Measurements from ENCODE around the gene ARHGAP29. TPM values are rescaled to one million over a fixed set of nuclear protein-coding genes. Genes with fewer than 3 reads are reported as not detected.

The ARHGAP29 gene
- polyA plus RNA-seq, 3 donors, result 0.69 to 0.98 (median 0.81) TPM

DNA sequence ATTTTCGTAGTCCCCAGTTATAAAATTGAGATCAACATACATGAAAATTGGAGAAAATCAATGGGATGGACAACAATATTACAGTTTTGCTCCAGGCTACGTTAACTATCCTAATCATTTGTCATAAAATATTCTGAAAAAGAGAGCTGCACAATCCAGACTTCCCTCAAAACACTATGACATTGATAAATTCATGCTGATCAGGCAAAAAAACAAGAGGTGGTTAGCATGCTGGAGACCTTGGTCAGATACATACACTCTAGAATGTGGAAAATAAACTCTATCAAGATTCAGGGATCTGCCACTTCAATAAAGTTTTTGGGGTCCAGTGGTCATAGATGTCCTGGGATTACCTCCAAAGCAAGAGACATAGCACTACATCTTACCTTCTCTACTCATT lies 32.5 kb upstream of the ARHGAP29 start:
- H3K79me2 ChIP-seq (ENCODE audit: insufficient read depth, low read length), result no peaks in the 10 kb centered on the region
- H3K27me3 ChIP-seq (ENCODE audit: control insufficient read depth in 2 of 2, insufficient read depth in 2 of 2, low read length in 2 of 2), result peaks cover 0 to 5% of the 10 kb centered on the region in 2 donors
- H2AFZ ChIP-seq (ENCODE audit: insufficient read depth, low read depth, low read length, poor library complexity, severe bottlenecking), result no peak overlapping the region
- Mint-ChIP-seq H3K36me3 (no peaks in the 10 kb centered on the region), H3K9me3 (peaks cover 0 to 3% (median 0%) of the 10 kb centered on the region in 7 donors), H3K27me3 (ENCODE audit: low read depth in 3 of 3) (peaks cover 4 to 7% (median 6%) of the 10 kb centered on the region in 3 donors), H3K27ac (no peak overlapping the region), H3K4me1 (peaks cover 14% of the 10 kb centered on the region), H3K4me3 (no peak overlapping the region)
- no peak for TF ChIP-seq CTCF (IDR thresholded peaks at IDR 0.05)
- H3K27ac ChIP-seq (ENCODE audit: low read depth in 1 of 2, low read length in 2 of 2), result no peak overlapping the region
- H3K4me2 ChIP-seq (replicated peaks; ENCODE audit: extremely low read depth, low read length, poor library complexity, severe bottlenecking), result no peak overlapping the region
- H3K4me1 ChIP-seq (ENCODE audit: control insufficient read depth in 1 of 2, insufficient read depth in 2 of 2, low read length in 2 of 2), result no peaks in the 10 kb centered on the region
- H3K4me3 ChIP-seq (replicated peaks in 1 of 3; ENCODE audit: low read depth in 2 of 3, low read length in 3 of 3), result no peak overlapping the region
- H3K36me3 ChIP-seq (replicated peaks in 1 of 2; ENCODE audit: control insufficient read depth in 1 of 2, insufficient read depth in 2 of 2, low read length in 2 of 2), result no peaks in the 10 kb centered on the region
- no peak overlapping the region for H3K9ac ChIP-seq (ENCODE audit: insufficient read depth, low read length, poor library complexity, severe bottlenecking)
- WGBS (ENCODE audit: insufficient coverage), result no CpG with 5 or more reads among the region's 2 CpGs
- intact Hi-C loops (cut with micrococcal nuclease), result no loop called here
- H4K20me1 ChIP-seq (ENCODE audit: insufficient read depth, low read length), result no peaks in the 10 kb centered on the region
- no peak for DNase-seq
- H3K9me3 ChIP-seq (replicated peaks in 1 of 2; ENCODE audit: control insufficient read depth in 1 of 2, insufficient read depth in 1 of 2, low read length in 2 of 2), result no peaks in the 10 kb centered on the region

- H3K36me3 ChIP-seq (replicated peaks in 1 of 2; ENCODE audit: control insufficient read depth in 1 of 2, insufficient read depth in 2 of 2, low read length in 2 of 2), result no peaks in the 10 kb centered on the region
- H3K27ac Mint-ChIP-seq, result peak overlapping the region in 1 of 7 donors; percentile 38
- H3K4me2 ChIP-seq (replicated peaks; ENCODE audit: extremely low read depth, low read length, poor library complexity, severe bottlenecking), result no peak overlapping the region
- no peak for TF ChIP-seq CTCF (IDR thresholded peaks at IDR 0.05)
- H3K27me3 ChIP-seq (ENCODE audit: control insufficient read depth in 2 of 2, insufficient read depth in 2 of 2, low read length in 2 of 2), result peaks cover 0 to 3% of the 10 kb centered on the region in 2 donors
- H2AFZ ChIP-seq (ENCODE audit: insufficient read depth, low read depth, low read length, poor library complexity, severe bottlenecking), result no peak overlapping the region
- whole genome bisulfite sequencing (ENCODE audit: insufficient coverage), result 87% methylated on average over 2 of the region's 2 CpGs
- H3K36me3 Mint-ChIP-seq, result no peaks in the 10 kb centered on the region
- no peak overlapping the region for H3K27ac ChIP-seq (ENCODE audit: low read depth in 1 of 2, low read length in 2 of 2)
- H3K79me2 ChIP-seq (ENCODE audit: insufficient read depth, low read length), result no peaks in the 10 kb centered on the region
- intact Hi-C loops (cut with micrococcal nuclease), result no loop called here
- H3K4me3 Mint-ChIP-seq, result no peak overlapping the region
- no peaks in the 10 kb centered on the region for H4K20me1 ChIP-seq (ENCODE audit: insufficient read depth, low read length)
- no peak overlapping the region for H3K4me3 ChIP-seq (replicated peaks in 1 of 3; ENCODE audit: low read depth in 2 of 3, low read length in 3 of 3)
- no peak for DNase-seq
- H3K9me3 ChIP-seq (replicated peaks in 1 of 2; ENCODE audit: control insufficient read depth in 1 of 2, insufficient read depth in 1 of 2, low read length in 2 of 2), result no peaks in the 10 kb centered on the region
- peaks cover 0 to 3% (median 1%) of the 10 kb centered on the region in 7 donors for H3K9me3 Mint-ChIP-seq
- H3K27me3 Mint-ChIP-seq (ENCODE audit: low read depth in 3 of 3), result peaks cover 10 to 11% (median 10%) of the 10 kb centered on the region in 3 donors
- H3K4me1 ChIP-seq (ENCODE audit: control insufficient read depth in 1 of 2, insufficient read depth in 2 of 2, low read length in 2 of 2), result no peaks in the 10 kb centered on the region
- H3K9ac ChIP-seq (ENCODE audit: insufficient read depth, low read length, poor library complexity, severe bottlenecking), result no peak overlapping the region
- H3K4me1 Mint-ChIP-seq, result peaks cover 6% of the 10 kb centered on the region
These were observed 28.5 kb upstream of the ARHGAP29 start for GRCh38 chr1:94265906-94266305.

Data from CD14-positive monocyte (primary cell).